Heart left ventricle (tissue), 13 donors: Measurements from ENCODE around the gene CD27.

Experiments used
- CTCF ChIP-seq, 12 donors: fragments of 200-600 bp; sonication (generic) in 4 of 12; IDR thresholded peaks; one replicate each; pipeline versions ENCODE4 v1.5.0 to v1.8.0; 2018 to 2022; ENCODE audit warnings: antibody characterized with exemption in 12 of 12, mild to moderate bottlenecking in 5 of 12
- POLR2A ChIP-seq, 2 donors: fragments of 450-650 bp; IDR thresholded peaks; one replicate each; pipeline ENCODE4 v1.6.1; 2017; ENCODE audit warnings: antibody characterized with exemption in 2 of 2, mild to moderate bottlenecking in 2 of 2, moderate library complexity in 2 of 2
- donor health status: ischemic (EF 13 %, LVEDD 7.1; RV severe dilation, severe dysfunction).
- donor health status: DM: no; HTN: yes; CAD: no.
- donor health status: DM: no; HTN: no; CAD: no.
- donor health status: ischemic (EF 25% LVEDD 6.9; RV normal size, moderate dysfunction).
- donor health status: ischemic (EF 25% LVEDD 5.7; RV mildly dilated, moderate dysfunction).
- donor health status: ischemic (EF 35%, LVEDD 5.7; RV mildly dilated, moderate dysfunction).
- donor health status: nonischemic (EF 11% LVEDD 7.7; RV severe dilation, severe dysfunction).
- donor health status: DM: yes; HTN: yes; CAD: no.
- donor health status: PGD.
- donor health status: ischemic (EF 29% LVEDD 5.4; RV normal size, mild dysfunction).
- donor health status: nonischemic (EF 23%, LVEDD 6.1; RV moderate dilation, normal function).

GRCh38 chr12:6494968-6495367 lies 50.2 kb downstream of the CD27 start:
- TF ChIP-seq CTCF (IDR thresholded peaks at IDR 0.05) (no peak), POLR2A (IDR thresholded peaks at IDR 0.05) (no peak)
